ENCODE data around the gene SETD3.

SETD3 gene

GRCh38 chr14:99479906-99480869 is at the start of gene SETD3:
SETD3 (minus strand) TSS chr14:99480859; CDS start chr14:99465805, 15,054 bp downstream.
- TF ChIP-seq CTCF (IDR thresholded peaks at IDR 0.05; ENCODE audit: control insufficient read depth, extremely low read depth, insufficient read depth): no peak
- DNase-seq (ENCODE audit: low read depth): no peak
- H3K4me3 ChIP-seq (ENCODE audit: low read depth, low read length): peak within 1 kb of the TSS; percentile 94

- no peak for DNase-seq (ENCODE audit: low read depth)
- peak; percentile 14; the same call in 1 of the 2 replicates for TF ChIP-seq CTCF (IDR thresholded peaks at IDR 0.05; ENCODE audit: control insufficient read depth, extremely low read depth, insufficient read depth)
- no peak overlapping the region for H3K4me3 ChIP-seq (ENCODE audit: low read depth, low read length)
Observed at GRCh38 chr14:99529899-99530298, 49.2 kb upstream of the SETD3 start.

- DNase-seq (ENCODE audit: low read depth): no peak
- H3K4me3 ChIP-seq (ENCODE audit: low read depth, low read length): no peak overlapping the region
- TF ChIP-seq CTCF (IDR thresholded peaks at IDR 0.05; ENCODE audit: control insufficient read depth, extremely low read depth, insufficient read depth): no peak
Observed at GRCh38 chr14:99527427-99528076, 46.9 kb upstream of the SETD3 start.

GRCh38 chr14:99527026-99527425 is 46.4 kb upstream of the SETD3 start:
- no peak for DNase-seq (ENCODE audit: low read depth)
- no peak for TF ChIP-seq CTCF (IDR thresholded peaks at IDR 0.05; ENCODE audit: control insufficient read depth, extremely low read depth, insufficient read depth)
- no peak overlapping the region for H3K4me3 ChIP-seq (ENCODE audit: low read depth, low read length)

GRCh38 chr14:99525699-99526080 is 45.0 kb upstream of the SETD3 start:
- no peak for DNase-seq (ENCODE audit: low read depth)
- H3K4me3 ChIP-seq (ENCODE audit: low read depth, low read length): no peak overlapping the region
- TF ChIP-seq CTCF (IDR thresholded peaks at IDR 0.05; ENCODE audit: control insufficient read depth, extremely low read depth, insufficient read depth): no peak

GRCh38 chr14:99524804-99525698 is 44.4 kb upstream of the SETD3 start:
- peak; percentile 37 for DNase-seq (ENCODE audit: low read depth)

More at GRCh38 chr14:99524804-99525698, 44.4 kb upstream of the SETD3 start:
- TF ChIP-seq CTCF (IDR thresholded peaks at IDR 0.05; ENCODE audit: control insufficient read depth, extremely low read depth, insufficient read depth): peak; percentile 56
- no peak overlapping the region for H3K4me3 ChIP-seq (ENCODE audit: low read depth, low read length)
